ENCODE results near the gene GSDMA.

GSDMA gene

DNA sequence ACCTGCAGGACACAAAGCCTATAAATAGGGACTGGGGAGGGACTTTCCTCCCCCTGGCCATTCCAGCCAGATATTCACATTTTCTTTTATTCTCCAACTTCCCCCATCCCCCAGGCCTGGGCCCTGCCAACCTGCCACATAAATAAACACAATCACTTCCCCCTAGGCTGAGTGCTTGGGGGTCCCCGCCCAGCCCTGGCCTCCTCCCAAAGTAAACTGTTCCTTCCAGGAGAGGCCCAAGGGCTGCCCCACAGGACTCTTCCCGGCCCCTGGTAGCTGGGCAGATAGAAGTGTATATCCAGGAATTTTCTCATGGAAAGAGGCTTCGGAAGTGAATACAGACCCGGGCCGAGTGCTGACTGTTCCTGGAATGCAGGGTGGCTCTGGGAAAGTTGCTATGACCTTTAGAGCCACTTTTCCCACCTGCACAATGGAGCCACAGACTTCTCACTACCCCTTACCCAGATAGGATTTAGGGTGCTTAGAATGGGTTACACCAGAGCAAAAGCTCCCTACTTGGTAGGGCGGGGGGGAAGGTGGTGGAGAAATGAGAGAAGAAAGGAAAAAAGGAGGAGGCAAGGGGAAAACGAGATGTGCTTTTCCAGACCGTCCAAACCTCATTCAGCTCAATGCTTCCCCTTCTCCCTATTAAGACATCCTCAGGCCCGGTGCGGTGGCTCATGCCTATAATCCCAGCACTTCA lies 60.9 kb downstream of the GSDMA start:
- DNase-seq = no peak

DNA sequence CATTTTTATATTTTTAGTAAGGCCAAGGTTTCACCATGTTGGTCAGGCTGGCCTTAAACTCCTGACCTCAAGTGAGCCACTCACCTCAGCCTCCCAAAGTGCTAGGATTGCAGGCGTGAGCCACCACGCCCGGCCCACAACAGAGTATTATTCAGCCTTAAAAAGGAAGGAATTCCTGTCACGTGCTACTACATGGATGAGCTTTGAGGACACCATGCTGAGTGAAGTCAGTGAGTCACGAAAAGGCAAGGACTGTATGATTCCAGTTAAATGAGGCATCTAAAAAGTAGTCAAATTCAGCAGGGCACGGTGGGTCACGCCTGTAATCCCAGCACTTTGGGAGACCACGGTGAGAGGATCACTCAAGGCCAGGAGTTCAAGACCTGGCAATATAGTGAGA lies 62.1 kb downstream of the GSDMA start:
- no peak for DNase-seq

DNA sequence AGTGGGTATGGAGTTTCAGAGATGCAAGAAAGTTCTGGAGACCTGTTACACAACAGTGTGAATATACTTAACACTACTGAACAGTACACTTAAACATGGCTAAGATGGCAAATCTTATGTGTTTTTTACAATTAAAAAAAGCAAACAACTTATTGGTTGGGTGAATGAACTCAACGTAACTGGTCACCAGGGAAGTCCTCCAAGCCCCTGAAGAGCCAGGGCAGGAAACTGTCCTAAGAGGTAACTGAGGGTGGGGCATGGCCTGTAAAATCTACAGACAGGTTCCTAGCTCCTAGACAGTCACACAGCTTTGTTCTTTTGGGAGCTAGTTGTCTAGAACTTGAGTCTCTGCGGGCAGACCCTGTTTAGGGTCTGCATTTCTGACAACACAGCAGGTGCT lies 62.8 kb downstream of the GSDMA start:
- no peak for DNase-seq

DNA sequence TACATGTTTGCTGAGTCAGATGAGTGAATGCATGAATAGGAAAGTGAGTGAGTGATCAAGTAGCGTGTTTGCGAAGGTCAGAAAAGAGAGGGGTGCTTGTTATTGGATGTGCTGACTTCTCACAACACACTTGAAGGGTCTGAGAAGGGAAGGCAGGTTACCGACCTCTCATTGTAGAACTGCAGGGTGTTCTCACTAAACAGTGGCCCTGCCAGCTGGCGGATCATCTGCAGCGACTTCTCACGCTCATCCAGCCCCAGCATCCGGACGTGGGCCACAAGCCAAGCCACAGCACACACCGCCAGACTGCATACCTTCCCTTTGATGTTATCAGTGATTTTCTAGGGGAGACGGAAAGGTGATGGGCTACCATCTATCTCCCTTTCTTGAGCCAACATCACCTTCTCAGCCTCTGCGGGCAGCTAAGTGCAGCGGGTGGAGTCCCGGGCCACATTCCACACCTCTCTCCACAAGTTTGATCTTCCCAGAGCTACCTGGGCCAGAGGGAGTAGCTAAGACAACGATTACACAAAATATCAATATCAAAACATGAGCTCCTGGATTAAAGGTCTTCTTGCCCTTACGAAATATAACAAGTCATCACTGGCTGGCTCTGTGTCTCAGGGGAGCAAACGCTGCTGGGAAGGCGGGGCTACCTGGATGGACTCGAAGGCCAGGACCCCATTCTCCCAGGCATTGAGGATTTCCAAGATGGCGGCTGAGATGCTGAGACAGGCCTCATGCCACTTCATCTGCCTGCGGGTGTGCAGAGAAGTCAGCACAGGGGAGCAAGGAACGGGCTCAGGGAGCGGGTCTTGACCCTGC lies 63.4 kb downstream of the GSDMA start:
- DNase-seq = no peak

DNA sequence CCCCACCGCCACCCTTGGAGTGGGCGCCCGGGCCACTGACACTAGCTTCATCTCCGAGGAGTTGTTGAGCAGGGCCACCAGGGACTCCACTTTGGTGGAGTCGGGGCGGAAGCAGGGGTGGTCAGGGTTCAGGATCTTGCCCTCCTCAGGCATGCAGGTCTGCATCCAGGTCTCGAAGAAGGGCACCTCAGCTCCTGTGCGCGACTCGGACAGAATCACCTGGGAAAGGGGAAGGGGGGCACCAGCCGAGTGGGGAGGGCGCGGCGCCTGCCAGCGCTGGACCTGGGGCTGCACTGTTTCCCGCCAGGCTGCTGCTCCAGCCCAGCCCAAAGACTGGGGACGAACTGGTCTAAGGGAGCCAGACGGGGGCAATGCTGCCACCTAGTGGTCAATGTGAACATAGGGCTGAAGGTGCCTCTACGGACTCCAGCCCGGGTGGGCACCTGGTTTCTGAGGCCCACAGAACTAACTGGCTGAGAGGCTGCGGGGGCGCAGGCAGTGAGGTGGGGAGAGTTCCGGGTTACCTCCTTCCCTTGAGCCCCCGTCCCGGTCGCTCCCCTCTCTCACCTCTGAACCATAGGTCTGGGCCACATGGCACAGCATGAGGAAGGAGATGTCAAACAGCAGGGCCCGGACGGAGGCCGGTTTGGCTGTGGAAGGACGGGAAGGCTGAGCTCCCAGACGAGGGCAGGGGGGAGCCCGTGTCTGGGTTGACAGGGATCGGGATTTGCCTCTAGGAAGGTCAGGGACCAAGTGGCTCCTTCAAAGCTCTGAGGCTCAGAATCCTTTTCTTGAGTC lies 64.2 kb downstream of the GSDMA start:
- DNase-seq = peak; percentile 73
